ENCODE measurements around the gene POU2AF3. TPM values are rescaled to one million over a fixed set of nuclear protein-coding genes. Genes with fewer than 3 reads are reported as not detected.
"Not testable (repeated sequence)": the region's sequence is repeated elsewhere in the genome, so short reads cannot be mapped to it uniquely, and the experiment has no call there.

The POU2AF3 gene
- total RNA-seq, 1 donor from 2014 or later: 0.25 TPM

GRCh38 chr11:111272420-111272819, 25.9 kb upstream of the POU2AF3 start:
- DNase-seq (ENCODE audit: low read depth): no peak
- no peaks in the 10 kb centered on the region for H3K27me3 ChIP-seq (ENCODE audit: control insufficient read depth, insufficient read depth, low read length)
- no peak overlapping the region for H3K4me3 ChIP-seq (ENCODE audit: low read depth, low read length)
- TF ChIP-seq CTCF (IDR thresholded peaks at IDR 0.05; ENCODE audit: insufficient read depth, low read length, poor library complexity, severe bottlenecking): no peak
- H3K36me3 ChIP-seq (ENCODE audit: control insufficient read depth, insufficient read depth, low read length): no peaks in the 10 kb centered on the region

GRCh38 chr11:111282562-111283075, 15.7 kb upstream of the POU2AF3 start:
- Histone ChIP-seq H3K4me3 (ENCODE audit: low read depth, low read length) (no peak overlapping the region), H3K27me3 (ENCODE audit: control insufficient read depth, insufficient read depth, low read length) (peaks cover 5% of the 10 kb centered on the region), H3K36me3 (ENCODE audit: control insufficient read depth, insufficient read depth, low read length) (no peaks in the 10 kb centered on the region)
- no peak for TF ChIP-seq CTCF (IDR thresholded peaks at IDR 0.05; ENCODE audit: insufficient read depth, low read length, poor library complexity, severe bottlenecking)
- DNase-seq (ENCODE audit: low read depth): no peak

GRCh38 chr11:111283945-111284481, 14.3 kb upstream of the POU2AF3 start:
- no peak overlapping the region for H3K4me3 ChIP-seq (ENCODE audit: low read depth, low read length)
- DNase-seq (ENCODE audit: low read depth): no peak
- no peak for TF ChIP-seq CTCF (IDR thresholded peaks at IDR 0.05; ENCODE audit: insufficient read depth, low read length, poor library complexity, severe bottlenecking)
- H3K36me3 ChIP-seq (ENCODE audit: control insufficient read depth, insufficient read depth, low read length): no peaks in the 10 kb centered on the region
- peaks cover 5% of the 10 kb centered on the region for H3K27me3 ChIP-seq (ENCODE audit: control insufficient read depth, insufficient read depth, low read length)

- Histone ChIP-seq H3K36me3 (ENCODE audit: control insufficient read depth, insufficient read depth, low read length) (no peaks in the 10 kb centered on the region), H3K27me3 (ENCODE audit: control insufficient read depth, insufficient read depth, low read length) (peaks cover 5% of the 10 kb centered on the region), H3K4me3 (ENCODE audit: low read depth, low read length) (no peak overlapping the region)
- TF ChIP-seq CTCF (IDR thresholded peaks at IDR 0.05; ENCODE audit: insufficient read depth, low read length, poor library complexity, severe bottlenecking): no peak
- no peak for DNase-seq (ENCODE audit: low read depth)
Measured at GRCh38 chr11:111285189-111286091, 12.9 kb upstream of the POU2AF3 start.

- no peak for TF ChIP-seq CTCF (IDR thresholded peaks at IDR 0.05; ENCODE audit: insufficient read depth, low read length, poor library complexity, severe bottlenecking)
- no peak overlapping the region for H3K4me3 ChIP-seq (ENCODE audit: low read depth, low read length)
- no peak for DNase-seq (ENCODE audit: low read depth)
- no peaks in the 10 kb centered on the region for H3K27me3 ChIP-seq (ENCODE audit: control insufficient read depth, insufficient read depth, low read length)
- no peaks in the 10 kb centered on the region for H3K36me3 ChIP-seq (ENCODE audit: control insufficient read depth, insufficient read depth, low read length)
Measured at GRCh38 chr11:111291764-111292163, 6.6 kb upstream of the POU2AF3 start.

- DNase-seq (ENCODE audit: low read depth); H3K4me3 ChIP-seq (ENCODE audit: low read depth, low read length); H3K36me3 ChIP-seq (ENCODE audit: control insufficient read depth, insufficient read depth, low read length); H3K27me3 ChIP-seq (ENCODE audit: control insufficient read depth, insufficient read depth, low read length): not testable (repeated sequence)
Measured at GRCh38 chr11:111292408-111292807, 5.9 kb upstream of the POU2AF3 start.

All from kidney epithelial cell (primary cell).